ENCODE data around the gene YARS2.

DNA sequence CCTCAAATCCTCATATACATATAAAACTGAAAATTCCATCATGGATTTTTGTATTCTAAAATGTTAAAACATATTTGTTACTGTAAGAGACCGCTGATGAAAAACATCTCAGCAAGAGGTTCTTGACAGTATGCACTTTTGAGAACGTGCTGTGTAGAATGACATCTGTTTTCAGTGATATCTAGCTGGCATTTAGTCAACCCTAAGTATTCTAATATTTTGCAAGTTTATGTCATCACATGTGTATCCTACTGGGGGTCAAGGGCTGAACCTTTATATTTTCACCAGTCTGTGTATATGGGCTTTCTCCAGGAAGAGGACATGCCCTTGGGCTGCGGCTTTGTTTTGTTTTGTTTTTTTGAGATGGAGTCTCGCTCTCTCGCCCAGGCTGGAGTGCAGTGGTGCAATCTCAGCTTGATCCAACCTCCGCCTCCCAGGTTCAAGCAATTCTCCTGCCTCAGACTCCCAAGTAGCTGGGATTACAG, 22.0 kb upstream of the YARS2 start:
- TF ChIP-seq, protein P1, sequence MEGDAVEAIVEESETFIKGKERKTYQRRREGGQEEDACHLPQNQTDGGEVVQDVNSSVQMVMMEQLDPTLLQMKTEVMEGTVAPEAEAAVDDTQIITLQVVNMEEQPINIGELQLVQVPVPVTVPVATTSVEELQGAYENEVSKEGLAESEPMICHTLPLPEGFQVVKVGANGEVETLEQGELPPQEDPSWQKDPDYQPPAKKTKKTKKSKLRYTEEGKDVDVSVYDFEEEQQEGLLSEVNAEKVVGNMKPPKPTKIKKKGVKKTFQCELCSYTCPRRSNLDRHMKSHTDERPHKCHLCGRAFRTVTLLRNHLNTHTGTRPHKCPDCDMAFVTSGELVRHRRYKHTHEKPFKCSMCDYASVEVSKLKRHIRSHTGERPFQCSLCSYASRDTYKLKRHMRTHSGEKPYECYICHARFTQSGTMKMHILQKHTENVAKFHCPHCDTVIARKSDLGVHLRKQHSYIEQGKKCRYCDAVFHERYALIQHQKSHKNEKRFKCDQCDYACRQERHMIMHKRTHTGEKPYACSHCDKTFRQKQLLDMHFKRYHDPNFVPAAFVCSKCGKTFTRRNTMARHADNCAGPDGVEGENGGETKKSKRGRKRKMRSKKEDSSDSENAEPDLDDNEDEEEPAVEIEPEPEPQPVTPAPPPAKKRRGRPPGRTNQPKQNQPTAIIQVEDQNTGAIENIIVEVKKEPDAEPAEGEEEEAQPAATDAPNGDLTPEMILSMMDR (IDR thresholded peaks at IDR 0.05 in 8 of 11, conservative IDR thresholded peaks at IDR 0.05 in 3 of 11), result no peak
- no peak for TF ChIP-seq POLR2A (IDR thresholded peaks at IDR 0.05)

Data from spleen (tissue), 7 donors.